Stimulated activated CD4-positive, alpha-beta T cell treated with anti-CD3 and anti-CD28 coated beads, TNF-alpha, amount 100 ng/mL, for 48 hours (primary cell): ENCODE measurements around the gene RPL12.

Experiments used
- DNase-seq, 3 donors: peaks; one replicate each; pipeline ENCODE4 v3.0.0-alpha.2; 2020; ENCODE audit warnings: low read depth in 3 of 3

Gene RPL12

GRCh38 chr9:127438394-127438793, 12.8 kb downstream of the RPL12 start:
- no peak for DNase-seq

- DNase-seq: no peak
Measured at GRCh38 chr9:127437497-127438264, 13.5 kb downstream of the RPL12 start.

GRCh38 chr9:127430415-127430814, 20.8 kb downstream of the RPL12 start:
- DNase-seq: no peak

GRCh38 chr9:127428348-127428747, 22.9 kb downstream of the RPL12 start:
- no peak for DNase-seq

- peak in 1 of 3 donors; percentile 40 for DNase-seq
Measured at GRCh38 chr9:127426756-127427155, 24.4 kb downstream of the RPL12 start.

- DNase-seq: peak in 1 of 3 donors; percentile 31
Measured at GRCh38 chr9:127424676-127424999, 26.6 kb downstream of the RPL12 start.

GRCh38 chr9:127423934-127424675, 27.1 kb downstream of the RPL12 start, which contains the start of gene ZNF79:
TSS of gene ZNF79 (plus strand) at chr9:127424382. CDS start at chr9:127424788, 406 bp downstream.
- DNase-seq: peak; percentile 84 to 91 (median 86)

- DNase-seq: no peak
Measured at GRCh38 chr9:127423476-127423933, 27.7 kb downstream of the RPL12 start.

- DNase-seq: no peak
Measured at GRCh38 chr9:127422787-127423186, 28.4 kb downstream of the RPL12 start.

GRCh38 chr9:127422133-127422782, 28.9 kb downstream of the RPL12 start:
- no peak for DNase-seq

- no peak for DNase-seq
Measured at GRCh38 chr9:127421057-127421456, 30.1 kb downstream of the RPL12 start.

GRCh38 chr9:127419348-127419747, 31.9 kb downstream of the RPL12 start:
- DNase-seq: no peak

- DNase-seq: no peak
Measured at GRCh38 chr9:127418037-127418471, 33.2 kb downstream of the RPL12 start.

GRCh38 chr9:127417131-127418036, 33.8 kb downstream of the RPL12 start:
- no peak for DNase-seq

GRCh38 chr9:127415657-127416056, 35.5 kb downstream of the RPL12 start:
- DNase-seq: no peak

GRCh38 chr9:127415141-127415540, 36.1 kb downstream of the RPL12 start:
- DNase-seq: no peak

- no peak for DNase-seq
Measured at GRCh38 chr9:127411122-127411521, 40.1 kb downstream of the RPL12 start.

- no peak for DNase-seq
Measured at GRCh38 chr9:127407492-127407843, 43.7 kb downstream of the RPL12 start.

- no peak for DNase-seq
Measured at GRCh38 chr9:127406799-127407491, 44.3 kb downstream of the RPL12 start.

GRCh38 chr9:127405344-127406125, 45.7 kb downstream of the RPL12 start:
- no peak for DNase-seq
